Mesenchymal stem cell (in vitro differentiated cells and primary cell): ENCODE data around the gene RET.

ENCODE experiments used
- DNase-seq: peaks from one replicate; pipeline ENCODE4 v3.0.0-alpha.2; 2013
- H2AFZ ChIP-seq: one replicate; pipeline ENCODE4 v1.6.1; 2013; ENCODE audit warnings: low read depth, mild to moderate bottlenecking, control low read depth, inconsistent platforms, low read length, moderate library complexity
- H2AK5ac ChIP-seq: 2 replicates; pipeline ENCODE4 v1.6.1; 2013; ENCODE audit warnings: low read length, moderate library complexity, mild to moderate bottlenecking, inconsistent platforms; ENCODE audit not compliant: severe bottlenecking
- H2BK120ac ChIP-seq: one replicate; pipeline ENCODE4 v1.6.1; 2013; ENCODE audit warnings: low read depth, mild to moderate bottlenecking, inconsistent platforms, low read length, moderate library complexity
- H2BK12ac ChIP-seq, 2 experiments: one replicate each; pipeline ENCODE4 v1.6.1; 2013; ENCODE audit warnings: inconsistent platforms in 2 of 2, low read length in 2 of 2, mild to moderate bottlenecking in 2 of 2, moderate library complexity in 2 of 2, control low read depth in 1 of 2
- H2BK15ac ChIP-seq: one replicate; pipeline ENCODE4 v1.6.1; 2013; ENCODE audit warnings: mild to moderate bottlenecking, low read depth, inconsistent platforms; ENCODE audit not compliant: poor library complexity, severe bottlenecking
- H2BK5ac ChIP-seq: 2 replicates; pipeline ENCODE4 v1.6.1; 2013; ENCODE audit warnings: low read depth, mild to moderate bottlenecking, low read length, control low read depth, inconsistent platforms; ENCODE audit not compliant: poor library complexity, severe bottlenecking
- H3K14ac ChIP-seq, 2 experiments: one replicate each; pipeline ENCODE4 v1.6.1; 2013; ENCODE audit warnings: inconsistent platforms in 2 of 2, low read length in 2 of 2, control low read depth in 1 of 2, mild to moderate bottlenecking in 1 of 2, moderate library complexity in 1 of 2
- H3K18ac ChIP-seq, 2 experiments: one replicate each; pipeline ENCODE4 v1.6.1; 2013; ENCODE audit warnings: inconsistent platforms in 2 of 2, low read length in 2 of 2, control low read depth in 1 of 2, low read depth in 1 of 2, mild to moderate bottlenecking in 1 of 2
- H3K23ac ChIP-seq, 2 experiments: one replicate each; pipeline ENCODE4 v1.6.1; 2013; ENCODE audit warnings: inconsistent platforms in 2 of 2, low read length in 2 of 2, mild to moderate bottlenecking in 2 of 2, moderate library complexity in 2 of 2, control low read depth in 1 of 2
- H3K27ac ChIP-seq: 2 replicates; pipeline ENCODE4 v1.5.1; 2013; ENCODE audit warnings: mild to moderate bottlenecking, moderate library complexity, low read length, control low read depth, inconsistent platforms; ENCODE audit not compliant: poor library complexity, severe bottlenecking
- H3K27me3 ChIP-seq, 2 experiments: 2 replicates each; pipeline versions ENCODE4 v1.6.1 to v1.7.0; 2013; ENCODE audit warnings: low read length in 2 of 2, mild to moderate bottlenecking in 2 of 2, moderate library complexity in 2 of 2, control low read depth in 1 of 2, inconsistent platforms in 1 of 2; ENCODE audit not compliant: control insufficient read depth in 1 of 2, insufficient read depth in 1 of 2
- H3K36me3 ChIP-seq, 2 experiments: 2 replicates each; pipeline versions ENCODE4 v1.6.1 to v1.7.0; 2013; ENCODE audit warnings: low read length in 2 of 2, control low read depth in 1 of 2, inconsistent platforms in 1 of 2, low read depth in 1 of 2, mild to moderate bottlenecking in 1 of 2; ENCODE audit not compliant: insufficient read depth in 2 of 2, control insufficient read depth in 1 of 2
- H3K4ac ChIP-seq, 2 experiments: one replicate each; pipeline ENCODE4 v1.6.1; 2013; ENCODE audit warnings: inconsistent platforms in 2 of 2, low read length in 2 of 2, mild to moderate bottlenecking in 2 of 2, moderate library complexity in 2 of 2, control low read depth in 1 of 2, low read depth in 1 of 2
- H3K4me1 ChIP-seq: 2 replicates; pipeline ENCODE4 v1.6.1; 2013; ENCODE audit warnings: low read depth, low read length, control low read depth; ENCODE audit not compliant: control insufficient read depth, insufficient read depth
- H3K4me2 ChIP-seq: 2 replicates; pipeline ENCODE4 v1.6.1; 2013; ENCODE audit warnings: low read length, mild to moderate bottlenecking, inconsistent platforms; ENCODE audit not compliant: poor library complexity, severe bottlenecking
- H3K4me3 ChIP-seq, 2 experiments: 2 replicates each; pipeline versions ENCODE4 v1.5.1 to v1.7.0; 2013; ENCODE audit warnings: low read length in 2 of 2, mild to moderate bottlenecking in 2 of 2, control low read depth in 1 of 2, low read depth in 1 of 2; ENCODE audit not compliant: insufficient read depth in 1 of 2
- H3K79me1 ChIP-seq: replicated peaks from 2 replicates; pipeline ENCODE4 v1.6.1; 2013; ENCODE audit warnings: mild to moderate bottlenecking, control low read depth, low read length, inconsistent platforms; ENCODE audit not compliant: poor library complexity, severe bottlenecking
- H3K9ac ChIP-seq: 2 replicates; pipeline ENCODE4 v1.7.0; 2013; ENCODE audit warnings: mild to moderate bottlenecking, low read length, moderate library complexity
- H3K9me3 ChIP-seq: 2 replicates; pipeline ENCODE4 v1.7.0; 2013; ENCODE audit warnings: mild to moderate bottlenecking, low read length; ENCODE audit not compliant: control insufficient read depth
- H4K8ac ChIP-seq: one replicate; pipeline ENCODE4 v1.6.1; 2013; ENCODE audit warnings: inconsistent platforms, mild to moderate bottlenecking, low read length, moderate library complexity
- H4K91ac ChIP-seq: one replicate; pipeline ENCODE4 v1.6.1; 2013; ENCODE audit warnings: mild to moderate bottlenecking, low read length, inconsistent platforms
- WGBS: methylation state at CpG from one replicate; pipeline ENCODE4 v1.1.7; 2013; ENCODE audit warnings: mixed read lengths; 5-methylcytosine and 5-hydroxymethylcytosine counted together

The RET gene

DNA sequence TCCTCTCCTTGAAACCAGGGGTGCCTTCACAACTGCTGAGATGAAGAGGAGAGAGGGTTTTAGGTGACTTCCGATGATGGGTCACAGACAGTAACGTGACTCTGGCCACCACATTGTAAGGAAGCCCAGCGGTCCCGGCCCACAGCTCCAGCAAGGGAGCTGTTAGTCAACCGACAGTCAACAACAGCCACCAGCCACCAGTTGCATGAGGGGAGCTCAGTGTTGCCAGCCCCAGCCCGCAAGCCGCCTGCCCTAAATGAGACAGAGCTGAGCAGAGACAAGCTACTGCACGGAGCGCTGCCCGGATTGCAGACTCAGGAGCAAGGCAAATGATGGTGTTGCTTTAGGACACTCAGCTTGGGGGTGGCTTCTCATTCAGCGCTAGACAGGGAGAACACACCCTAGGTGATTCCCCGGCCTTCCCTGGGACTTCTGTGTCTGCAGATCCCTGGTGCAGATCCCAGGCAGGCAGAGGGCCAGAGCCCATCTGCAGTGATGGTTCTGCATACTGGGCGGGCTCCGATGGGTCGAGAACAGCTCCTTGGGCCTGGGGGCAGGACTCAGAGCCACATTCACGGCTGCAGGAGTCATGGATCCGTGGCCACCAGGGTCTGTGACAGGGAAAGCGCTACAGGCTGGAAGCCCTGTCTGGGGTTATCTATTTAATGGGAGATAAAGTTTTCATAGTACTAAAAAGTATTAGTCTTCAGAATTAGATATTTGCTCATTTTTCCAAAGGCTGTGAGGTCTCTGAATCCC lies 14.3 kb upstream of the RET start:
- Histone ChIP-seq H3K4me3 (no peak overlapping the region), H4K91ac (no peak overlapping the region), H3K27ac (no peak overlapping the region), H3K4me1 (peaks cover 2% of the 10 kb centered on the region), H2AFZ (no peak overlapping the region), H3K79me1 (no peaks in the 10 kb centered on the region), H2BK12ac (no peak overlapping the region), H2AK5ac (no peak overlapping the region), H3K9ac (no peak overlapping the region), H3K18ac (no peak overlapping the region), H3K14ac (no peak overlapping the region), H4K8ac (no peak overlapping the region), H3K4me2 (no peak overlapping the region), H3K36me3 (no peaks in the 10 kb centered on the region), H3K4ac (no peak overlapping the region), H2BK5ac (no peak overlapping the region), H3K9me3 (no peaks in the 10 kb centered on the region), H3K23ac (no peak overlapping the region), H2BK120ac (no peak overlapping the region), H2BK15ac (no peak overlapping the region), H3K27me3 (peaks cover 17 to 30% of the 10 kb centered on the region in 2 experiments)
- WGBS, result 92% methylated on average over 17 of the region's 18 CpGs
- DNase-seq, result no peak

DNA sequence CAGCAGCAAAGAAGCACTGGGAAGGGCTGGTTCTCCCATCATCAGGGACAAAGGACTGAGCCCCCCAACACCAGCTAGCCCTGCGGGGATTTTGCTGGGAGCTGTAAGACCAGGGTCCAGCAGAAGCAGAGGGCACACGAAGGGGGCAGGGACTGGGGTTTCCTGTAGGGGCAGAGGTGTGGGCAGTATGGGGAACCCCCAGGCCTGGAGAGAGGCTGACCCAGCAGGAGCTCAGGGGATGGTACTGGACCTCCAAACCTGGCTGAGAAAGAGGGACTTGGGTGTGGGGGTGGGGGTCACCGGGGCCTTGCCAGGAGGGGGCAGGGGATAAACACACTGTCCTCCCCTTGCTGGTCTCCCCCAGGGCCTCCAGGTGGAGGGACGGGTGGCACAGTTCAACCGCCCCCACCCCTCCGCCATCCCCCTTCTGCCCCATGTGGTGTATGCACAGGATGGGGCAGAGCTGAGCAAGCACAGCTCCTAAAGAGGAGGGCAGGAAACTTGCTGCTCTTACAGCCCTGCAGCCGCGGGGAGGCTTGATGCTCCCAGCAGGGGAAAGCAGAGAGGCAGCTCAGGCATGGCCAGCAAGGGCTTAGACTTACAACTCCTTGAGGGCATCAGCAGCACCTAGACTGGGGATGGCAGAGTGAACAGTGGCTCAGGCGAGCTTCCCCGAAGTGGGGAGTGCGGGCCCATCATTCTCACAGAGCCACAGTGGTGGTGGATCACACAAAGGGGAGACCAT lies 12.4 kb upstream of the RET start:
- Histone ChIP-seq H3K4me1 (peaks cover 2% of the 10 kb centered on the region), H3K27ac (no peak overlapping the region)
- 73% methylated on average over 10 of the region's 11 CpGs for WGBS

DNA sequence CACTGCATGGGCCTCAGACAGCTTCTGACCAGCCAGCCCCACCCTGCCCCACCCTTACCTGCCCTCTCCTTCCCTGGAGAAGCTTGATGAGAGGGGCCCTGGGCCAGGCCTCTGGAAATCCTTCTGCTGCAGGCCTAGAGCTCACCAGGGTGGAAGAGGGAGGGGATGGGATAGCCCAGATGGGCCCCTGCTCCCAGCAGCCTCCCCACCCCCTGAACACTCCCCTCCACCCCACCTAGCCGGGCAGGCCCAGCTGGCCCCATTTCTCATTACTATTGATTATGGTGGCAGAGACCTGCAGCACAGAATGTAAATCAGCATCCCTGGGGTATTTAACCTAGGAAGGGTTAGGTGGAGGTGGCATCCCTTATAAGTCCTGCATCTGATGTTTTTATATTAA lies 11.6 kb upstream of the RET start:
- no peak overlapping the region for H3K14ac ChIP-seq
- no peaks in the 10 kb centered on the region for H3K9me3 ChIP-seq
- no peak overlapping the region for H3K9ac ChIP-seq
- no peak overlapping the region for H2AK5ac ChIP-seq
- no peak overlapping the region for H2BK12ac ChIP-seq
- no peak overlapping the region for H3K23ac ChIP-seq
- no peak for DNase-seq
- no peak overlapping the region for H3K4me3 ChIP-seq
- H2AFZ ChIP-seq, result no peak overlapping the region
- H4K8ac ChIP-seq, result no peak overlapping the region
- no peak overlapping the region for H3K4ac ChIP-seq
- no peak overlapping the region for H2BK15ac ChIP-seq
- H3K4me2 ChIP-seq, result no peak overlapping the region
- no CpG with 5 or more reads among the region's 1 CpG for WGBS
- H3K36me3 ChIP-seq, result no peaks in the 10 kb centered on the region
- H3K79me1 ChIP-seq, result no peaks in the 10 kb centered on the region
- no peak overlapping the region for H3K27ac ChIP-seq
- H4K91ac ChIP-seq, result no peak overlapping the region
- H2BK120ac ChIP-seq, result no peak overlapping the region
- H3K4me1 ChIP-seq, result peaks cover 2% of the 10 kb centered on the region
- peaks cover 18 to 19% of the 10 kb centered on the region in 2 experiments for H3K27me3 ChIP-seq
- H3K18ac ChIP-seq, result no peak overlapping the region
- H2BK5ac ChIP-seq, result no peak overlapping the region

More for the DNA sequence above, 12.4 kb upstream of the RET start:
- no peak overlapping the region for H3K14ac ChIP-seq
- H3K4ac ChIP-seq, result no peak overlapping the region
- H2BK12ac ChIP-seq, result no peak overlapping the region
- no peak overlapping the region for H2BK5ac ChIP-seq
- H3K9me3 ChIP-seq, result no peaks in the 10 kb centered on the region
- no peak overlapping the region for H2AFZ ChIP-seq
- H2BK120ac ChIP-seq, result no peak overlapping the region
- no peak overlapping the region for H2BK15ac ChIP-seq
- no peak overlapping the region for H2AK5ac ChIP-seq
- no peak overlapping the region for H3K4me2 ChIP-seq
- peak overlapping the region in 1 of 2 experiments; percentile 23 for H3K23ac ChIP-seq
- no peak overlapping the region for H4K8ac ChIP-seq
- H3K36me3 ChIP-seq, result no peaks in the 10 kb centered on the region
- no peak for DNase-seq
- H3K9ac ChIP-seq, result no peak overlapping the region
- H4K91ac ChIP-seq, result no peak overlapping the region
- H3K18ac ChIP-seq, result no peak overlapping the region
- H3K27me3 ChIP-seq, result peaks cover 16 to 18% of the 10 kb centered on the region in 2 experiments
- no peak overlapping the region for H3K4me3 ChIP-seq
- no peaks in the 10 kb centered on the region for H3K79me1 ChIP-seq

DNA sequence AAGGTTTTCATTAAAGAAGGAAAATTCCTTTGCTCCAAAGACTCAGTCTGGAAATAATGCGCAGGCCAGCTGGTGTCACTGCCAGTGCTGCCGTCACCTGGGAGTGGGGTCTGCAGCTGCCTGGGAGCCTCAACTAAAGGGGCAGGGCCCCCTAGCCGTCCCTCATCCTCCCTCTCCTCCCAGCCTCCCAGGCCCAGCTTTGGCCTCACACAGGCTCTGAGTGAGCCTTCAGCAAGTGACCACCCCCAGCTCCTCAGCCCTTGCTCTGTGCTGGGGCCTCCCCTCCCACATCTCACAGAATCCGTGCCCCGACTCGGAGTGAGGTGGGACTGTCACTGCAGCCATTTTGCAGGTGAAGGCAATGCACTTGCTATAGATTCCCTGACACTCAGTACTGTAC lies 11.1 kb upstream of the RET start:
- no peaks in the 10 kb centered on the region for H3K9me3 ChIP-seq
- WGBS, result 90% methylated on average over 6 of the region's 6 CpGs
- H3K14ac ChIP-seq, result no peak overlapping the region
- H2AK5ac ChIP-seq, result no peak overlapping the region
- no peak overlapping the region for H3K18ac ChIP-seq
- H3K4ac ChIP-seq, result no peak overlapping the region
- no peak overlapping the region for H2BK5ac ChIP-seq
- no peak overlapping the region for H4K8ac ChIP-seq
- no peak overlapping the region for H2AFZ ChIP-seq
- H2BK120ac ChIP-seq, result no peak overlapping the region
- no peak overlapping the region for H4K91ac ChIP-seq
- H3K4me1 ChIP-seq, result peaks cover 2% of the 10 kb centered on the region
- H3K4me2 ChIP-seq, result no peak overlapping the region
- H3K36me3 ChIP-seq, result no peaks in the 10 kb centered on the region
- DNase-seq, result no peak
- no peaks in the 10 kb centered on the region for H3K79me1 ChIP-seq
- no peak overlapping the region for H3K27ac ChIP-seq
- no peak overlapping the region for H2BK15ac ChIP-seq
- H3K9ac ChIP-seq, result no peak overlapping the region
- H2BK12ac ChIP-seq, result no peak overlapping the region
- peaks cover 21 to 23% of the 10 kb centered on the region in 2 experiments for H3K27me3 ChIP-seq
- no peak overlapping the region for H3K23ac ChIP-seq
- no peak overlapping the region for H3K4me3 ChIP-seq
